ENCODE data around the gene MOV10L1.

- TF ChIP-seq, protein P1, sequence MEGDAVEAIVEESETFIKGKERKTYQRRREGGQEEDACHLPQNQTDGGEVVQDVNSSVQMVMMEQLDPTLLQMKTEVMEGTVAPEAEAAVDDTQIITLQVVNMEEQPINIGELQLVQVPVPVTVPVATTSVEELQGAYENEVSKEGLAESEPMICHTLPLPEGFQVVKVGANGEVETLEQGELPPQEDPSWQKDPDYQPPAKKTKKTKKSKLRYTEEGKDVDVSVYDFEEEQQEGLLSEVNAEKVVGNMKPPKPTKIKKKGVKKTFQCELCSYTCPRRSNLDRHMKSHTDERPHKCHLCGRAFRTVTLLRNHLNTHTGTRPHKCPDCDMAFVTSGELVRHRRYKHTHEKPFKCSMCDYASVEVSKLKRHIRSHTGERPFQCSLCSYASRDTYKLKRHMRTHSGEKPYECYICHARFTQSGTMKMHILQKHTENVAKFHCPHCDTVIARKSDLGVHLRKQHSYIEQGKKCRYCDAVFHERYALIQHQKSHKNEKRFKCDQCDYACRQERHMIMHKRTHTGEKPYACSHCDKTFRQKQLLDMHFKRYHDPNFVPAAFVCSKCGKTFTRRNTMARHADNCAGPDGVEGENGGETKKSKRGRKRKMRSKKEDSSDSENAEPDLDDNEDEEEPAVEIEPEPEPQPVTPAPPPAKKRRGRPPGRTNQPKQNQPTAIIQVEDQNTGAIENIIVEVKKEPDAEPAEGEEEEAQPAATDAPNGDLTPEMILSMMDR (IDR thresholded peaks at IDR 0.05): no peak
- TF ChIP-seq POLR2A (IDR thresholded peaks at IDR 0.05): no peak
These were observed 121.3 kb downstream of the MOV10L1 start for GRCh38 chr22:50211147-50211546.

Measured in lower leg skin (tissue), 3 donors.